Measurements from ENCODE around the gene GABARAP.

DNA sequence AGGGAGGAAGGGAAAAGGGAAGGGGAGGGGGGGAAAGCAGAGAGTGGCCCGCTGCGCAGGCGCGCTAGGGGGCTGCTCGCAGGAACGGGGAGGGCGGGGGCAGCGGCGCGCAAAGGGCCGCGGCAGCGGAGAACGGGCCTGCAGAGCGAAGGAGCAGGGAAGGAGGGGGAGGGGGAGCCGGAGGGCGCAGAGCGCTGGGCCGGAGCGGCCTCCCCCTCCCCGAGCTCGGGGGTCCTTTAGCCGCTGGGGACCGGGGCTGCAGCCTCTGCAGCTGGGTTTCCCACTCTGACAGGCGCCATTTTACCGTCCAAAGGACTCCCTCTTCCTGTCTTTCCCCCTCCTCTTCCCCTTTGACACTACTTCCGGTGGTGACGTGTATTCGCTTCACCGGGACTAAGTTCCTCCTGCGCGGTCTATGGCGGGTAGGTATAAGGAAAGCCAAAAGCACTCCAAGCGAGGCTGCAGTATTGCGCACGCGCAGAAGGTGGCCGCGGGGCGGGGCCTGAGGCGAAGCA is 9.5 kb upstream of the GABARAP start, which contains the start of gene CTDNEP1:
- no peak for TF ChIP-seq EZH2 (IDR thresholded peaks at IDR 0.05; ENCODE audit: insufficient read depth, poor library complexity, severe bottlenecking)
- TF ChIP-seq EZH2phosphoT487 (IDR thresholded peaks at IDR 0.05; ENCODE audit: insufficient read depth, low read depth): no peak
